GM12873 (cell line): Measurements from ENCODE around the gene ZSWIM8.

Experiments
- TF ChIP-seq, protein P1 (sequence below): IDR thresholded peaks from 2 replicates; pipeline ENCODE4 v1.5.1; 2012; ENCODE audit warnings: low read depth, mild to moderate bottlenecking, moderate library complexity, low read length, control low read depth; ENCODE audit not compliant: insufficient read depth; ENCODE audit errors: missing control alignments

ZSWIM8 gene

DNA sequence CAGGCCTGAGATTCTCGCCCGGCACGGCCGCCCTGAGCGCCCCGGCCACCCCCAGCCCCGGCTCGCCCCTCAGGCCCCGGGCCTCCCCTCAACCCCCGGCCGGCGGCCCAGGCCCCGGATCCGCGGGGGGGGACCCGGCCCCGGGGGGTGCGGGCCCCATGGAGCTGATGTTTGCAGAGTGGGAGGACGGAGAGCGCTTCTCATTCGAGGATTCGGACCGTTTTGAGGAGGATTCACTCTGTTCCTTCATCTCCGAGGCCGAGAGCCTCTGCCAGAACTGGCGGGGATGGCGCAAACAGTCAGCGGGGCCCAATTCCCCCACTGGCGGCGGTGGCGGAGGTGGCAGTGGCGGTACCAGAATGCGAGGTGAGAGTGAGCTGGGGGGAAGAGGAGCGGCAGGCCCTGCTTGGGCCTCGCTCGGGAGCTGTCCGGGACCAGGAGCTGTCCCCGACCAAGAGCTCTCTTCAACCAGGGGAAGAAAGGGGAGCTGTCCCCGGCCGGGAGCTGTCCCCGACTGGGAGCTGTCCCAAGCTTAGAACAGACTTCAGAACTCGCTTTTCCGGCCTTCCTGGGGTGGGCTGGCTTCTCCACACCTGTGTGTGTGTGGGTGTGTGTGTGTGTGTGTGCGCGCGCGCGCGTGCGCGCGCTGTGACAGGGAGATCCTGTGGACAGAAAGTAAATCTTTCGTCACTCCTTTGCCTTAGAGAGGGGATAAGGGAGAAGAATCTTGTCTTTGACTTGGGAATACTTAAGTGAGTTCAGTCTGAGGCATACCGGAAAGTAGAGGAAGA lies 510 bp downstream of the ZSWIM8 start:
- TF ChIP-seq, protein P1, sequence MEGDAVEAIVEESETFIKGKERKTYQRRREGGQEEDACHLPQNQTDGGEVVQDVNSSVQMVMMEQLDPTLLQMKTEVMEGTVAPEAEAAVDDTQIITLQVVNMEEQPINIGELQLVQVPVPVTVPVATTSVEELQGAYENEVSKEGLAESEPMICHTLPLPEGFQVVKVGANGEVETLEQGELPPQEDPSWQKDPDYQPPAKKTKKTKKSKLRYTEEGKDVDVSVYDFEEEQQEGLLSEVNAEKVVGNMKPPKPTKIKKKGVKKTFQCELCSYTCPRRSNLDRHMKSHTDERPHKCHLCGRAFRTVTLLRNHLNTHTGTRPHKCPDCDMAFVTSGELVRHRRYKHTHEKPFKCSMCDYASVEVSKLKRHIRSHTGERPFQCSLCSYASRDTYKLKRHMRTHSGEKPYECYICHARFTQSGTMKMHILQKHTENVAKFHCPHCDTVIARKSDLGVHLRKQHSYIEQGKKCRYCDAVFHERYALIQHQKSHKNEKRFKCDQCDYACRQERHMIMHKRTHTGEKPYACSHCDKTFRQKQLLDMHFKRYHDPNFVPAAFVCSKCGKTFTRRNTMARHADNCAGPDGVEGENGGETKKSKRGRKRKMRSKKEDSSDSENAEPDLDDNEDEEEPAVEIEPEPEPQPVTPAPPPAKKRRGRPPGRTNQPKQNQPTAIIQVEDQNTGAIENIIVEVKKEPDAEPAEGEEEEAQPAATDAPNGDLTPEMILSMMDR: no peak

DNA sequence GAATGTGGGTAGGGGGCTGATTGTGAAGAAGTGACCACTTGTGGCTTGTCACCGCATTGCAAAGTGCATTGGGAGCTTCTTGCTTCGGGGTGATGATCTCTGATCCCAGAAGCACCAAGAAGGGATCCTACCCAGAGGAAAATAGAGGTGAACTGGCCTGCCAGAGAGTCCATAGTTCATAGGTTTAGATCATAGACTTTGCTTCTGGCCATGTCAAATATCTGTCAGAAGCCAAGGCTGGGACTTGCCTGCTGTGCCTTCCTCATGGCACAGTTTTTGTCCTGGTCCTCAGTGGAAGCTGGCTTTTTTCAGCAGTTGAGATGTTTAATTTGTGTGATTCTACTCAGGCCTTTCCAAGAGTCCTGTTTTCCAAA lies 1.1 kb downstream of the ZSWIM8 start:
- TF ChIP-seq, protein P1: peak; percentile 21

DNA sequence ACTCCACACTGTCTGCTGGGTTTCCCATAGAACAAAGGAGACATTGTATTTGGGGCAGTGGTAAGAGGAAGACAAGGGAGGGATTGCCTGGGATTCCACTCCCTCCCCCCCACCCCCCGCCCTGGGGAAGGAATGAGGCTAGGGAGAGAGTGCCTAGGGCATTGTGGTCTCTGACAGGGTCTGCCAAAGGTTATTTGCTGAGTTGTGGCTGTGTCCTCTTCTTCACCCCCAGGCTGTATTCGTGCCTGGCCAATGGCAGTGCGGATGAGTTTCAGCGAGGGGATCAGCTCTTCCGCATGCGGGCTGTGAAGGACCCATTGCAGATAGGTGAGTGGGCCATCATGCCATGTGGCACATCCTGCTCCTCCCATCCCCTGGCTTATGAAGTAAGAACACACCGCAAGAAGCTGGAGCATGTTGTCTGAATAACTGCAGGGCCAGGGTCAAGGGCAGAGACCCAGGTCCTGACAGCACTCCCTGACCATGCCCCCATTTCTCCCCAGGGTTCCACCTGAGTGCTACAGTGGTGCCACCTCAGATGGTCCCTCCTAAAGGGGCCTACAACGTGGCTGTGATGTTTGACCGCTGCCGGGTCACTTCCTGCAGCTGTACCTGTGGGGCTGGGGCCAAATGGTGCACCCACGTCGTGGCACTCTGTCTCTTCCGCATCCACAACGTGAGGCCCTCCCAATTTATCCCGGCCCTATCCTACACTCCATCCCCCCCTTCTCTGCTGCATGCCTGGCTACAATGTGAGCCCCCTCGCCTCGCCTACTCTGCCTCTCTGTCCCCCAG lies 3.7 kb downstream of the ZSWIM8 start:
- TF ChIP-seq, protein P1: no peak

DNA sequence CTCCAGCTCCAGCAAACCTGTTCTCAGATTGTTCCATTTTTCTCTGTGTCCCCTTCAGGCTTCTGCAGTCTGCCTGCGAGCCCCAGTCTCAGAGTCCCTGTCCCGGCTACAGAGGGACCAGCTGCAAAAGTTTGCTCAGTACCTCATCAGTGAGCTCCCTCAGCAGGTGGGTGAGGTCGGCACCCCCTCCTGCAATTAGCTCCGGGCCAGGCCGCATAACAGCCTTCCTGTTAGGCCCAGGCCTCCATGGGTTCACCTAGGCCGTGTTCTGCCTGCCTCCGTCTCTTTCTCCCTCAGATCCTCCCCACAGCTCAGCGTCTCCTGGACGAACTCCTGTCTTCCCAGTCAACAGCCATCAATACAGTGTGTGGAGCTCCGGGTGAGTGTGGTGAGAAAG lies 4.3 kb downstream of the ZSWIM8 start:
- TF ChIP-seq, protein P1: no peak

DNA sequence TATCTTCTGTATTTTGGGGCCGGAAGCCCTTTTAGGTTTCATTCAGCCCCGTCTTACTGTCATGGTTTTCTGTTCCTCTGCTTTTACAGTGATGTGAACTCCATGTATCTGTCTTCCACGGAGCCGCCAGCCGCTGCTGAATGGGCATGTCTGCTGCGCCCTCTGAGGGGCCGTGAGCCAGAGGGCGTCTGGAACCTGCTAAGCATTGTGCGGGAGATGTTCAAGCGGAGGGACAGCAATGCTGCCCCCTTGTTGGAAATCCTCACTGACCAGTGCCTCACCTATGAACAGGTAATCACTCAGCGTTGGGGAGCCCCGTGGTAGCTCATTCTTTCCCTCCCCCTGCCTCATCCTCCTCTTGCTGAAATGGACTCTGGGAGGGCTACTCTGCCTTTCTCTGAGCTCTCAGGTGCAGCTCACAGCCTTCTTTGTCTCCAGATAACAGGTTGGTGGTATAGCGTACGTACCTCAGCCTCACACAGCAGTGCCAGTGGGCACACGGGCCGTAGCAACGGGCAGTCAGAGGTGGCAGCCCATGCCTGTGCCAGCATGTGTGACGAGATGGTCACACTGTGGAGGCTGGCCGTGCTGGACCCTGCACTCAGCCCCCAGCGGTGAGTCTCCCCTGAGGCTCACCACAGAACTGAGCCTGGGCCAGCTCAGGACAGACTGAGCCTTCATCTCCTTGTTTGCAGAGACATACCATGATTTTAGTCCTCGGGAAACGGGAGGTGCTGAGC lies 5.7 kb downstream of the ZSWIM8 start:
- TF ChIP-seq, protein P1: no peak

DNA sequence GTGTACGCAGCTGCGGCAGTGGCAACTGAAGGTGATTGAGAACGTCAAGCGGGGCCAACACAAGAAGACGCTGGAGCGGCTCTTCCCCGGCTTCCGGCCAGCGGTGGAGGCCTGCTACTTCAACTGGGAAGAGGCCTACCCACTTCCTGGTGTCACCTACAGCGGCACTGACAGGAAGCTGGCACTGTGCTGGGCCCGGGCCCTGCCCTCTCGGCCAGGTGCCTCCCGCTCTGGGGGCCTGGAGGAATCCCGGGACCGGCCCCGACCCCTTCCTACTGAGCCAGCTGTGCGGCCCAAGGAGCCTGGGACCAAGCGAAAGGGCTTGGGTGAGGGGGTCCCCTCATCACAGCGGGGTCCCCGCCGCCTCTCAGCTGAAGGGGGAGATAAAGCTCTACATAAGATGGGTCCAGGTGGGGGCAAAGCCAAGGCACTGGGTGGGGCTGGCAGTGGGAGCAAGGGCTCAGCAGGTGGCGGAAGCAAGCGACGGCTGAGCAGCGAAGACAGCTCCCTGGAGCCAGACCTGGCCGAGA lies 6.5 kb downstream of the ZSWIM8 start:
- TF ChIP-seq, protein P1: no peak

DNA sequence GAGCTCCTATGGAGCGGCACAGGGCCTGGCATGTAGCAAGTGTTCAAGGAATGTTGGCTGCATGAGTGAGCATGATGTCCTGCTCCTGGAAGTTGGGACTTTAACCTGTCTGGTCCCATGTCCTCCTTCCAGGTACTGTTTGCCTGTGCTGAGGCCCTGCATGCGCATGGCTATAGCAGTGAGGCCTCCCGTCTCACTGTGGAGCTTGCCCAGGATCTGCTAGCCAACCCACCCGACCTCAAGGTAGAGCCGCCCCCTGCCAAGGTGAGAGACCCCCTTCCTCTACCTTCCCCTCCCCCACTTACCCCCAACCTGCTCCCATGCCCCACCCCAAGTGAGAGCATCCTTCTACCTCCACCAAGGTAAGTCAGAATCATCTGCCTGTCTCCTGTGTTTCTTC lies 8.1 kb downstream of the ZSWIM8 start:
- TF ChIP-seq, protein P1: no peak
